Measurements from ENCODE around the gene TBC1D9B.
A peak's percentile ranks its signal among the peaks of the same experiment; 100 is the strongest.

- TF ChIP-seq CTCF (conservative IDR thresholded peaks at IDR 0.05) (no peak; the same call in 1 of the 2 replicates), ZFX (IDR thresholded peaks at IDR 0.05) (peak; percentile 64; the same call in 1 of the 2 replicates)
Observed at GRCh38 chr5:179821298-179822058, 86.2 kb downstream of the TBC1D9B start.

All from C4-2B (cell line).